GM18861 (cell line): ENCODE measurements around the gene BBX.
A peak's percentile ranks its signal among the peaks of the same experiment; 100 is the strongest.

ENCODE experiments used
- ATAC-seq: cut with Tn5 transposase; IDR thresholded peaks from one replicate; pipeline ENCODE4 v1.9.1; 2021; ENCODE audit not compliant: unreplicated experiment

The BBX gene

GRCh38 chr3:107729686-107730085, 206.9 kb downstream of the BBX start:
- no peak for ATAC-seq

- no peak for ATAC-seq
Measured at GRCh38 chr3:107734317-107734716, 211.6 kb downstream of the BBX start.

GRCh38 chr3:107737914-107738313, 215.2 kb downstream of the BBX start:
- no peak for ATAC-seq

- no peak for ATAC-seq
Measured at GRCh38 chr3:107738486-107739183, 215.9 kb downstream of the BBX start.

- ATAC-seq: no peak
Measured at GRCh38 chr3:107739227-107739626, 216.5 kb downstream of the BBX start.

GRCh38 chr3:107740992-107741896, 218.5 kb downstream of the BBX start:
- ATAC-seq: no peak

GRCh38 chr3:107745354-107745753, 222.6 kb downstream of the BBX start:
- no peak for ATAC-seq

GRCh38 chr3:107752202-107752990, 229.6 kb downstream of the BBX start:
- ATAC-seq: no peak

GRCh38 chr3:107753494-107753893, 230.7 kb downstream of the BBX start:
- ATAC-seq: peak; percentile 60

- no peak for ATAC-seq
Measured at GRCh38 chr3:107753976-107754375, 231.2 kb downstream of the BBX start.

- no peak for ATAC-seq
Measured at GRCh38 chr3:107756649-107757048, 233.9 kb downstream of the BBX start.

- no peak for ATAC-seq
Measured at GRCh38 chr3:107757140-107757539, 234.4 kb downstream of the BBX start.

- ATAC-seq: no peak
Measured at GRCh38 chr3:107760144-107760543, 237.4 kb downstream of the BBX start.

GRCh38 chr3:107761391-107761790, 238.6 kb downstream of the BBX start:
- no peak for ATAC-seq

GRCh38 chr3:107765524-107765923, 242.8 kb downstream of the BBX start:
- ATAC-seq: no peak

- no peak for ATAC-seq
Measured at GRCh38 chr3:107767897-107768605, 245.3 kb downstream of the BBX start.

GRCh38 chr3:107769882-107770281, 247.1 kb downstream of the BBX start:
- ATAC-seq: no peak

- no peak for ATAC-seq
Measured at GRCh38 chr3:107772016-107772415, 249.3 kb downstream of the BBX start.

GRCh38 chr3:107775974-107776373, 253.2 kb downstream of the BBX start:
- ATAC-seq: peak; percentile 75

- no peak for ATAC-seq
Measured at GRCh38 chr3:107781253-107781652, 258.5 kb downstream of the BBX start.

GRCh38 chr3:107782054-107782453, 259.3 kb downstream of the BBX start:
- ATAC-seq: no peak
